ENCODE data around the gene DCTN1.

The DCTN1 gene

GRCh38 chr2:74374509-74375205, 5.5 kb downstream of the DCTN1 start:
- no peak for TF ChIP-seq CTCF (conservative IDR thresholded peaks at IDR 0.05; ENCODE audit: low read depth)
- CTCF ChIA-PET, result interaction anchor here (0.5 kb wide), 1 partner anchor 520 kb away, joined by 3 read pairs; no protein-coding TSS in a partner anchor
- no peak overlapping the region for H3K27ac ChIP-seq
- peak; percentile 20 for DNase-seq (ENCODE audit: low spot score)
- POLR2A ChIA-PET (ENCODE audit: low non-redundant PET), result no interaction called here

GRCh38 chr2:74373985-74374384, 6.1 kb downstream of the DCTN1 start:
- ChIA-PET POLR2A (ENCODE audit: low non-redundant PET) (no interaction called here), CTCF (interaction anchor here (0.5 kb wide), 1 partner anchor 521 kb away, joined by 3 read pairs; no protein-coding TSS in a partner anchor)
- TF ChIP-seq CTCF (conservative IDR thresholded peaks at IDR 0.05; ENCODE audit: low read depth), result no peak
- no peak overlapping the region for H3K27ac ChIP-seq
- no peak for DNase-seq (ENCODE audit: low spot score)

- no peak overlapping the region for H3K27ac ChIP-seq
- DNase-seq (ENCODE audit: low spot score), result no peak
- TF ChIP-seq CTCF (conservative IDR thresholded peaks at IDR 0.05; ENCODE audit: low read depth), result no peak
- CTCF ChIA-PET, result no interaction called here
- POLR2A ChIA-PET (ENCODE audit: low non-redundant PET), result no interaction called here
Measured at GRCh38 chr2:74373221-74373676, 6.9 kb downstream of the DCTN1 start.

- ChIA-PET CTCF (no interaction called here), POLR2A (ENCODE audit: low non-redundant PET) (no interaction called here)
- no peak for DNase-seq (ENCODE audit: low spot score)
- H3K27ac ChIP-seq, result no peak overlapping the region
- no peak for TF ChIP-seq CTCF (conservative IDR thresholded peaks at IDR 0.05; ENCODE audit: low read depth)
Measured at GRCh38 chr2:74372674-74373073, 7.4 kb downstream of the DCTN1 start.

- TF ChIP-seq CTCF (conservative IDR thresholded peaks at IDR 0.05; ENCODE audit: low read depth), result no peak
- DNase-seq (ENCODE audit: low spot score), result no peak
- ChIA-PET POLR2A (ENCODE audit: low non-redundant PET) (no interaction called here), CTCF (interaction anchor here (0.6 kb wide), 1 partner anchor 11 kb away, joined by 3 read pairs; no protein-coding TSS in a partner anchor)
- H3K27ac ChIP-seq, result no peak overlapping the region
Measured at GRCh38 chr2:74371421-74371820, 8.7 kb downstream of the DCTN1 start.

- no peak overlapping the region for H3K27ac ChIP-seq
- TF ChIP-seq CTCF (conservative IDR thresholded peaks at IDR 0.05; ENCODE audit: low read depth), result no peak
- DNase-seq (ENCODE audit: low spot score), result no peak
- POLR2A ChIA-PET (ENCODE audit: low non-redundant PET), result no interaction called here
- CTCF ChIA-PET, result interaction anchor here (0.8 kb wide), 1 partner anchor 22 kb away, joined by 3 read pairs; no protein-coding TSS in a partner anchor
Measured at GRCh38 chr2:74369976-74370375, 10.1 kb downstream of the DCTN1 start.

Measured in RWPE1 (cell line).